Astrocyte of the cerebellum (primary cell): ENCODE data around the gene SMARCAL1.
"Not testable (repeated sequence)": the region's sequence is repeated elsewhere in the genome, so short reads cannot be mapped to it uniquely, and the experiment has no call there.

Experiments
- DNase-seq: peaks from one replicate; pipeline ENCODE4 v3.0.0-alpha.2; 2011; ENCODE audit warnings: low read depth
- H3K4me3 ChIP-seq: 2 replicates; pipeline ENCODE4 v1.5.1; 2011; ENCODE audit warnings: mild to moderate bottlenecking, low read depth, low read length, moderate library complexity
- in situ Hi-C: cut with HindIII; loops from 2 replicates; pipeline ENCODE4 v1.10.0; 2017; ENCODE audit warnings: low sequenced_read_pairs
- TF ChIP-seq, protein P1 (sequence below): IDR thresholded peaks from 2 replicates; pipeline ENCODE4 v1.5.1; 2012; ENCODE audit warnings: low read length, low read depth, moderate library complexity, mild to moderate bottlenecking; ENCODE audit errors: missing control alignments

SMARCAL1 gene

DNA sequence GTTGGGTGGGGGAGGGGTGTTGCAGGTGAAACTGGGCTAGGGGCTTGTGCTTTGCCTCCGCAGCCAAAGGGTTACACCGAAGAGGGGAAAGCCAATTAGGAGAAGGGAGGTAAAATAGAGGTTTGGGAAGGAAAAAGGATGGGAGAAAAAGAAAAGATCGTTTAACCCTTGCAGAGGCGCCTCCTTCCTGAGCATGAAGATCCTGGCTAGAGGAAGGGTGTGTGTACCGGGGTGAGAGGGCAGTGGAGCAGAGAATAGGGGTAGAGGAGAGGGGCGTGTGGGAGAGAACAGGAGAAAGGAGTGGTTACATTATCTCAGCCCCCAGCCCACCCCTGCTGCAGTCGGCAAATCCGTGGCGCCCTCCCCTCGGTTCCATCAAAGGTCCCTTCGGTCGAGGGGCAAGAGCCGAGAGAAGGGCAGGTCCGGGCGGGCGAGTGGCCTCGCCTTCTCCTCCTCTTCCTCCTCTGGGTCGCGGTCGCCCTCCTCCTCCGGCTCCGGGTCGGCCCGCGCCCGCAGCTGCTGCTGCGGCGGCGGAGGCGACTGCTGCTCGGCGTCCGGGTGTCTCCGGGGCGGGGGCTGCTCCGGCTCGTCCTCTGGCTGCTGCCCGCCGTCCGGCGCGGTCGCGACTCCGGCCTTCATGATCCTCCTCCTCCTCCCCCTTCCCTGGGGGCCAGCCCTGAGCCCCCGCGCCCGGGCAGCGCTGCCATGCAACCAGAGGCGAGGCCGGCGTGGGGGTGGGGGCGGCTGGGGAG lies 41.1 kb upstream of the SMARCAL1 start:
- peak overlapping the region; percentile 46 for H3K4me3 ChIP-seq
- no peak for DNase-seq
- TF ChIP-seq, protein P1, sequence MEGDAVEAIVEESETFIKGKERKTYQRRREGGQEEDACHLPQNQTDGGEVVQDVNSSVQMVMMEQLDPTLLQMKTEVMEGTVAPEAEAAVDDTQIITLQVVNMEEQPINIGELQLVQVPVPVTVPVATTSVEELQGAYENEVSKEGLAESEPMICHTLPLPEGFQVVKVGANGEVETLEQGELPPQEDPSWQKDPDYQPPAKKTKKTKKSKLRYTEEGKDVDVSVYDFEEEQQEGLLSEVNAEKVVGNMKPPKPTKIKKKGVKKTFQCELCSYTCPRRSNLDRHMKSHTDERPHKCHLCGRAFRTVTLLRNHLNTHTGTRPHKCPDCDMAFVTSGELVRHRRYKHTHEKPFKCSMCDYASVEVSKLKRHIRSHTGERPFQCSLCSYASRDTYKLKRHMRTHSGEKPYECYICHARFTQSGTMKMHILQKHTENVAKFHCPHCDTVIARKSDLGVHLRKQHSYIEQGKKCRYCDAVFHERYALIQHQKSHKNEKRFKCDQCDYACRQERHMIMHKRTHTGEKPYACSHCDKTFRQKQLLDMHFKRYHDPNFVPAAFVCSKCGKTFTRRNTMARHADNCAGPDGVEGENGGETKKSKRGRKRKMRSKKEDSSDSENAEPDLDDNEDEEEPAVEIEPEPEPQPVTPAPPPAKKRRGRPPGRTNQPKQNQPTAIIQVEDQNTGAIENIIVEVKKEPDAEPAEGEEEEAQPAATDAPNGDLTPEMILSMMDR = no peak
- in situ Hi-C loops = no loop called here

DNA sequence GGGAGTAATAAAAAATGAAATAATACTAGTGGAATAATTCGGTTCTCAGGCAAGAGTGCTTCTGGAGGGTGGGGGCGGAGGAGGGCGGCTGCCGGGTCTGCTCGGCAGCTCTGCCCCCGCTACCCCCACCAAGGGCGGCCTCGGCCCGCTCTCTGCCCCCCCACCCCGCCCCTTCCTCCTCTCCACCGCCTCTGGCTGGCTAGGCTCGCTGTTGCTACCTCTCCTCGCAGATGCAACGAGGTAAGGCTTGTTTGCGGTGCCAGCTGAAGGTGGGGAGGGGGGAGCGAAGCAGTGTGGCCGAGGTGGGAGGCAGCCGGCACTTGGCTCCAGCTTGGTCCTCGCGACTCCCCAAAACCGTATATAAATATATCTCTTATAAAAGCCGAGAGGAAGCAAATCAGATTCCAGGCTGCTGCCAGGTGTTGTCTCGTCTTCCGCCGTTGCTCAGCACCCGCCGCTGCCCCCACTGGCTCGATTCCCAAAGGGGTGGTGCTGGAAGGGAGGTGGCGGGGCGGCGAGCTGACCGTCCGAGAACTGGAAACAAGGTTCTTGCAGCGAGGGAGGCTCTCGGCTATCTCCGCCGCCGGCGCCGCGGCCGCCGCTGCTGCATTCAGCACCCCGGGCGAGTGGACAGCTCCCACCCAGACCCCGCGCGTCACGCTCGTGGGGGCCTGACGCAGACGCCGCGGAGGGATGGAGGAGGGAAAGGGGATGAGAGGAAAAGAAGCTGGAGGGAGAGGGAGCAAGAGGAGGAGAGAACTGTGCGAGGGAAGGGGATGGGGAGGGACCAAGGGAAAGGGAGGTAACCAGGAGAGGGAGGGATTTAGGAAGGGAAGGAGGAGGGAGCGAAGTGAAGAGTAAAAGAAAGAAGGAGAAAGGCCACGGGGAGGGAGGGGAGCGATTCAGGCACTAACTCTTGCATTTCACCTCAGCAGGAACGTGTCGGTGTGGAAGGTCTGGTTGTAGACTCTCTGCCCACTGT lies 40.3 kb upstream of the SMARCAL1 start, which contains the start of gene MARCHF4:
MARCHF4 (minus strand) TSS at position 763 of the 982 bp plus-strand sequence. CDS start 2,223 bp downstream, outside the sequence.
- TF ChIP-seq, protein P1 = no peak
- DNase-seq = peak; percentile 60
- in situ Hi-C loops = no loop called here

DNA sequence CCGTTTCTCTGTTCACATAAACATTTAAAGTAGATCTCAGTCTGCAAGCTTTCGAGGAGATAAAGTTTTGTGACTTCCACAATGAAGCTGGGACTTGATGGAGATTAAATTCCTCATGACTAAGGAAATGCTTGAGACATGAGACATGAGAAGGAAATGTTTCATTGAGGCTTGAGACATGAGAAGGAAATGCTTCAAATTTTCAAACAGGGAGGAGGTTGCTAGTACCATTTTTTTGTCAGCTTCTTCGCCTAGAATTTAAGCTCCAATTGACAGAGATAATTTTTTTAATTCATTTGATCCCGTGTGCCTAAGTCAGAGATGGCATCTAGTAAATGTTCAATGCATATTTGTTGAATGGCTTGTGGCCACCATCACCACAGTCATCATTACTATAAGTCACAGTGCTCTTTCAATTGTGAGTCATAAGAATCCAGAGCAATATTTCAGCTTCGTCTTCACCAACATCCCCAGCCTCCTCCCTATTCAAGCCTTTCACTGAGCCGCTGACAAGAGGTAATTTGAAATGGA lies 39.5 kb upstream of the SMARCAL1 start:
- peak overlapping the region; percentile 46 for H3K4me3 ChIP-seq
- TF ChIP-seq, protein P1 = no peak
- DNase-seq = no peak
- in situ Hi-C loops = no loop called here

More for the DNA sequence above, 40.3 kb upstream of the SMARCAL1 start, which contains the start of gene MARCHF4:
- H3K4me3 ChIP-seq = peak within 1 kb of the TSS; percentile 46

DNA sequence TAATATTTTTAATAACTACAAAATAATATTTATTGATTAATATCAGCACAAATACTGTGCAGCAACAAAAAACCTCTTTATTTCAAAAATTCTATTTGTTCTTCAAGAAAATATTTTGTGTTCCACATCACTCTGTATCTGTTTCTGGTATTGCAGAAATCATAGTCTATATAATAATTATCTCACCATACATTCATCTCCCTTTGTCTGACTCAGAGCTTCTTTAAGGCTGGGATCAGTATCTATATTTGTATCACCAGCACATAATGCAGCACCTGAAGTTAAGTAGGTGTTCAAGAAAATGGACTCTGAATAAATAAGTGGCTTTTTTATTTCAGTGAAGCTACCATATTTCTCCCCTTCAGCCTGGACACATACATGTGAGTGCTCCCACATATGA lies 38.4 kb upstream of the SMARCAL1 start:
- no peak for DNase-seq
- in situ Hi-C loops = no loop called here
- no peak overlapping the region for H3K4me3 ChIP-seq
- TF ChIP-seq, protein P1 = no peak

DNA sequence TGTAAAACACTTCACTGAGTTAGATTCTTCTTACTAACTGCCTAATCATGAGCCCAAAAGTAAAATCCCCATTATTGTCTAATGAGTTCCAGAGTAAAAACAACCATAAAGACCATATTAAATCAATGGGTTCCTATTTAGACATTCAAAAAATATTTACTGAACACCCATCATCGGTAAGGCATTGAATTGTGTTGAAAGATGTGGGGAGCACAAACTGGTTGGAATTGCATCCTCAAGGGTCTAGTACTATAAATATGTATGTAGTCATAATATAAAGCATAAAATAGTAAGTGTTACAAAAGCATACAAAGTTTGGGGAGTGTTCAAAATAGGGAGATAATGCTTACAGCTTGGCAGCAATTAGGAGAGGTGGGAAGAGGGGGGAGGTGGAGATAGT lies 37.0 kb upstream of the SMARCAL1 start:
- no peak for DNase-seq
- in situ Hi-C loops = no loop called here
- TF ChIP-seq, protein P1 = no peak
- no peak overlapping the region for H3K4me3 ChIP-seq

DNA sequence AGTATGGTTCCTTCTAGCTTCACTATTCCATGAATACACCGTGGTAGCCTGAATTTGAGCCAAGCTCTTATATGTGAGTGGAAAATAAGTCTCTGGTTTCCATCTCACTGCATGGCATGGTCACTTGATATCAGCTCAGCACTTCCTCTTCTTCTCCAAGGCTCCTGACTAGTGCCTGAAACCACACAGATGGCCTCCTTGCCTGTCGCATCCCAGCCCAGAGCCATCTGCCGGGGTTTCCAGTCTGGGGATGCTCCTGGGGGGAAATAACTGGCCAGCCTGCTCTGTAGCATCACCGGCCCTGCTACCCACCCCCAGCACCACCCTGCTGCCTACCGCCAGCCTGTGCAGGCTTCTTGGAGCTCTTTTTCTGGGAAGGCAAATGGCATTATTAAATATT lies 32.3 kb upstream of the SMARCAL1 start:
- in situ Hi-C loops = no loop called here
- TF ChIP-seq, protein P1 = no peak
- DNase-seq = no peak
- H3K4me3 ChIP-seq = no peak overlapping the region

DNA sequence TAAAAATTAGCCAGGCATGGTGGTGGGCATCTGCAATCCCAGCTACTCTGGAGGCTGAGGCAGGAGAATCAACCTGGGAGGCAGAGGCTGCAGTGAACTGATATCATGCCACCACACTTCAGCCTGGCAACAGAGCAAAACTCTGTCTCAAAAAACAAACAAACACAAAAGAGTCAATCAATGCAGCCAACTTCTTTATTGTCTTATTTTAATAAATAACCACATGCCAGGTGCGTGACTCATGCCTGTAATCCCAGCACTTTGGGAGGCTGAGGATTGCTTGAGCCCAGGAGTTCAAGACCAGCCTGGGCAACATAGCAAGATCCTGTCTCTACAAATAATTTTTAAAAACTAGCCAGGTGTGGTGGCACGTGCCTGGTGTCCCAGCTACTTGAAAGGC lies 27.9 kb upstream of the SMARCAL1 start:
- H3K4me3 ChIP-seq, in situ Hi-C loops, DNase-seq: not testable (repeated sequence)
